Measurements from ENCODE around the gene ZNF195.

Gene ZNF195

DNA sequence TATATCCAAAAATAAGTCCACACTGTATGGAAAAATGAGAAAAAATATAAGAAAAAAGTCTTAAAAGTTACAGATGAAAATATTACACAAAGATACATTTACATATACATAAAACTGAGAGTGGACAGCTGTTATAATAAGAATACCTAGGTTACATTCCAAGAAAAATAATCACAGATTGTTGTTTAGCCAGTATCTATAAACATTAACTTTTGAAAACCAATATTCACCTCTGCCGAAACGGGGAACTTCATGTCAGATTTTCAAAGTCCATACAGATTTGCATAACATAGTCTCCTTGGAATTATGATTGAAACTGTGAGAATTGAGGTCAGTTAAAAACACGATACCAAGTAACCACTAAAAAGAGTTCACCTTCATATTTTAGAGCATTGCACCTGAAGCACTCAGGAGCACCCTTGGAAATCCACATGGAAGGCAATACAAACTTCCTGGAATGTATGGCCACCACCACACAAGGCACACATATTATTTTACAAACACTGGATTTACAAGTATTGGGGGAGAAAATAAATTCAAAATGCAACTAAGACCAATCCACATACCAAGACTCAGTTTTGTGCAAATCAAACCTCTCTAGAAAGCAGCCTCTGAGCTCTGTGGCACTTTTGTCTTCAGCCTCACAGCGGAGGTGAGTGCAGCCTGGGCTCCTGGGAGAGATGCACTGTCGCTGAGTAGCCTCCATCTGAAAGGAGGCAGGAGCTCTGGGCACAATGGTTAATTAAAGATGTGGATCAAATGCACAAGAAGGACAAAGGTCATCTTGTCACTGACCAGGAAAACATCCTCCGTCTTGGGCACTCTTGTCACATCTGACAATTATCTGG lies 34.4 kb downstream of the ZNF195 start:
- TF ChIP-seq, protein P1, sequence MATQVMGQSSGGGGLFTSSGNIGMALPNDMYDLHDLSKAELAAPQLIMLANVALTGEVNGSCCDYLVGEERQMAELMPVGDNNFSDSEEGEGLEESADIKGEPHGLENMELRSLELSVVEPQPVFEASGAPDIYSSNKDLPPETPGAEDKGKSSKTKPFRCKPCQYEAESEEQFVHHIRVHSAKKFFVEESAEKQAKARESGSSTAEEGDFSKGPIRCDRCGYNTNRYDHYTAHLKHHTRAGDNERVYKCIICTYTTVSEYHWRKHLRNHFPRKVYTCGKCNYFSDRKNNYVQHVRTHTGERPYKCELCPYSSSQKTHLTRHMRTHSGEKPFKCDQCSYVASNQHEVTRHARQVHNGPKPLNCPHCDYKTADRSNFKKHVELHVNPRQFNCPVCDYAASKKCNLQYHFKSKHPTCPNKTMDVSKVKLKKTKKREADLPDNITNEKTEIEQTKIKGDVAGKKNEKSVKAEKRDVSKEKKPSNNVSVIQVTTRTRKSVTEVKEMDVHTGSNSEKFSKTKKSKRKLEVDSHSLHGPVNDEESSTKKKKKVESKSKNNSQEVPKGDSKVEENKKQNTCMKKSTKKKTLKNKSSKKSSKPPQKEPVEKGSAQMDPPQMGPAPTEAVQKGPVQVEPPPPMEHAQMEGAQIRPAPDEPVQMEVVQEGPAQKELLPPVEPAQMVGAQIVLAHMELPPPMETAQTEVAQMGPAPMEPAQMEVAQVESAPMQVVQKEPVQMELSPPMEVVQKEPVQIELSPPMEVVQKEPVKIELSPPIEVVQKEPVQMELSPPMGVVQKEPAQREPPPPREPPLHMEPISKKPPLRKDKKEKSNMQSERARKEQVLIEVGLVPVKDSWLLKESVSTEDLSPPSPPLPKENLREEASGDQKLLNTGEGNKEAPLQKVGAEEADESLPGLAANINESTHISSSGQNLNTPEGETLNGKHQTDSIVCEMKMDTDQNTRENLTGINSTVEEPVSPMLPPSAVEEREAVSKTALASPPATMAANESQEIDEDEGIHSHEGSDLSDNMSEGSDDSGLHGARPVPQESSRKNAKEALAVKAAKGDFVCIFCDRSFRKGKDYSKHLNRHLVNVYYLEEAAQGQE (IDR thresholded peaks at IDR 0.05; ENCODE audit: insufficient read depth in 1 of 2, low read depth in 2 of 2, low read length in 2 of 2) = no peak
- TF ChIP-seq FOXP2 (optimal IDR thresholded peaks at IDR 0.05; ENCODE audit: borderline replicate concordance, extremely low read depth, extremely low read length, insufficient read depth) (no peak), POLR2AphosphoS5 (IDR thresholded peaks at IDR 0.05; ENCODE audit: low read depth, low read length) (no peak), TAF1 (IDR thresholded peaks at IDR 0.05; ENCODE audit: borderline replicate concordance, insufficient read depth, low read length) (no peak), SIN3A (IDR thresholded peaks at IDR 0.05; ENCODE audit: borderline replicate concordance, insufficient read depth, low read length) (no peak)

DNA sequence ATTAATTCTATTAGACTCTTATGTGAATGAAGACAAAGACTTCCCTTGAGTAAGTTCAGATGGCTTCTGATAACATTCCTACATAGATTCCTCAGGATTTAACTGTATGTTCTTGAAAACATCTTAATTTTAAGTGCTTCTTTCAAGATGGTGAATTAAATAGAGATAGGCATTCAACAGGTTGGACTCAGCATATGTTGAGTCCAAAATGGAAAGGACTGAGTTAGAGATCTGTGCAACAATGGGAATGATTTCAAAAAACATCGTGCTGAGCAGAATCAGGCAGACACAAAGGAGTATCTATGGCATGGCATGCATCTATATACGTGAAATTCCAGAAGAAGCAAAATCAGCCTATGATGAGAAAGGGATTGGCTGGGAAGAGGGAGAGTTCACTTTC lies 36.2 kb downstream of the ZNF195 start:
- TF ChIP-seq SIN3A (IDR thresholded peaks at IDR 0.05; ENCODE audit: borderline replicate concordance, insufficient read depth, low read length) (no peak), POLR2AphosphoS5 (IDR thresholded peaks at IDR 0.05; ENCODE audit: low read depth, low read length) (no peak), TAF1 (IDR thresholded peaks at IDR 0.05; ENCODE audit: borderline replicate concordance, insufficient read depth, low read length) (no peak), FOXP2 (optimal IDR thresholded peaks at IDR 0.05; ENCODE audit: borderline replicate concordance, extremely low read depth, extremely low read length, insufficient read depth) (no peak)
- TF ChIP-seq, protein P1 (IDR thresholded peaks at IDR 0.05; ENCODE audit: insufficient read depth in 1 of 2, low read depth in 2 of 2, low read length in 2 of 2) = no peak

DNA sequence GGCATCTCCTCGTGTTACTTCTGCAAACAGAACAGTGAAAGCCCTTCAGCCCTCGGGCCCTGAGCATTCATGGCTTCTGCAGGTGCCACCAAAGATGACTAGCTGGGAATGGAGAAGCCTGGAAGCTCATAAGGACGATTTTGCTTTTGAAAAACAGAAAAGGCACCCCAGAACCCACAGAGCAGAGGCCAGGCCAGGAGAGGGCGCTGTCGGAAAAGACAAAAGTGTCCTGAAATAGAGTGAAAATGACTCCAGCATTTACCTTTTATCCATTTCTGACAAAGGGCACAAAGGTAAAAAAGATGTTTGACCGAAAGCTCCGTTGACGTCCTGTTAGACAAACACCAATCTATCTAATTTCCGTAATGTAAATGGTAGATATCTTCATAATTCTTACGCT lies 37.6 kb downstream of the ZNF195 start:
- no peak for TF ChIP-seq SIN3A (IDR thresholded peaks at IDR 0.05; ENCODE audit: borderline replicate concordance, insufficient read depth, low read length)
- no peak for TF ChIP-seq POLR2AphosphoS5 (IDR thresholded peaks at IDR 0.05; ENCODE audit: low read depth, low read length)
- TF ChIP-seq FOXP2 (optimal IDR thresholded peaks at IDR 0.05; ENCODE audit: borderline replicate concordance, extremely low read depth, extremely low read length, insufficient read depth) = no peak
- no peak for TF ChIP-seq TAF1 (IDR thresholded peaks at IDR 0.05; ENCODE audit: borderline replicate concordance, insufficient read depth, low read length)
- TF ChIP-seq, protein P1 (IDR thresholded peaks at IDR 0.05; ENCODE audit: insufficient read depth in 1 of 2, low read depth in 2 of 2, low read length in 2 of 2) = no peak

DNA sequence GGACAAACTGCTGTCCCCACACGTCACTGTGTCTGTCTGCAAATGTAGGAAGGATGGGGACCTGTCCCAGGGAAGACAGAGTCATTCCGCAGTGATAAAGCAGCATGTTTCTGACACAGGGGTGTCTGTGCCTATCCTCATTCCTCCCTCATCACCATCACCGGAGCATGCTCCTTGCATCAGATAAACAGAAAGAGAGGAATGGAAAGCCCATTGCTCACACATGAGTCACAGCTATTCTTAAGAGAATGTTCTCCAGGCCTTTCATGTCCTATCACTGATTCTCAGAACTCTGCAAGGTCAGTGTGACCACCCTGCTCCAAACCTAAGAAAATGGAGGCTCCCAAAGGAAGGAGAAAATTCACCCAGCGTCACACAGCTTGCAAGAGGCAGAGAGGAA lies 38.9 kb downstream of the ZNF195 start:
- no peak for TF ChIP-seq POLR2AphosphoS5 (IDR thresholded peaks at IDR 0.05; ENCODE audit: low read depth, low read length)
- TF ChIP-seq, protein P1 (IDR thresholded peaks at IDR 0.05; ENCODE audit: insufficient read depth in 1 of 2, low read depth in 2 of 2, low read length in 2 of 2) = no peak
- no peak for TF ChIP-seq SIN3A (IDR thresholded peaks at IDR 0.05; ENCODE audit: borderline replicate concordance, insufficient read depth, low read length)
- no peak for TF ChIP-seq TAF1 (IDR thresholded peaks at IDR 0.05; ENCODE audit: borderline replicate concordance, insufficient read depth, low read length)
- TF ChIP-seq FOXP2 (optimal IDR thresholded peaks at IDR 0.05; ENCODE audit: borderline replicate concordance, extremely low read depth, extremely low read length, insufficient read depth) = no peak
